Upper lobe of left lung (tissue), 6 donors: Measurements from ENCODE around the gene ADRA2C. TPM values are rescaled to one million over a fixed set of nuclear protein-coding genes. Genes with fewer than 3 reads are reported as not detected.

ENCODE experiments used
- ATAC-seq, 2 donors: fragments of 200-7000 bp; cut with Tn5 transposase; one replicate each; pipeline ENCODE4 v1.9.1; 2022; ENCODE audit warnings: mild to moderate bottlenecking in 2 of 2, moderate library complexity in 2 of 2; ENCODE audit not compliant: low FRiP score in 2 of 2
- DNase-seq, 2 donors: peaks; one replicate each; pipeline ENCODE4 v3.0.0-alpha.2; 2019 to 2020
- H3K27ac ChIP-seq, 4 donors: fragments of 200-600 bp; sonication (generic); one replicate each; pipeline ENCODE4 v1.5.1; 2016 to 2019
- H3K27me3 ChIP-seq, 4 donors: fragments of 200-600 bp; sonication (generic); one replicate each; pipeline ENCODE4 v1.5.1; 2017 to 2019
- H3K36me3 ChIP-seq, 4 donors: fragments of 200-600 bp; sonication (generic); one replicate each; pipeline ENCODE4 v1.5.1; 2016 to 2019
- H3K4me1 ChIP-seq, 4 donors: fragments of 200-600 bp; sonication (generic); one replicate each; pipeline ENCODE4 v1.5.1; 2018 to 2019
- H3K4me3 ChIP-seq, 4 donors: fragments of 200-600 bp; sonication (generic); one replicate each; pipeline ENCODE4 v1.5.1; 2017 to 2019; ENCODE audit warnings: mild to moderate bottlenecking in 2 of 4, moderate library complexity in 1 of 4
- H3K9me3 ChIP-seq, 4 donors: fragments of 200-600 bp; sonication (generic); one replicate each; pipeline ENCODE4 v1.5.1; 2018 to 2019
- CTCF ChIP-seq, 6 experiments: fragments of 450-650 bp in 4 of 6; fragments of 200-600 bp in 2 of 6; sonication (generic) in 2 of 6; IDR thresholded peaks; one replicate each; pipeline ENCODE4 v1.5.1; 2016 to 2019; ENCODE audit warnings: antibody characterized with exemption in 6 of 6
- EP300 ChIP-seq, 4 donors: sonication (generic); formaldehyde crosslinking; IDR thresholded peaks; one replicate each; pipeline ENCODE4 v1.5.1; 2017; ENCODE audit warnings: antibody characterized with exemption in 4 of 4, control low read depth in 2 of 4
- POLR2A ChIP-seq, 4 donors: fragments of 450-650 bp; IDR thresholded peaks; one replicate each; pipeline ENCODE4 v1.5.1; 2016 to 2017; ENCODE audit warnings: antibody characterized with exemption in 4 of 4, mild to moderate bottlenecking in 2 of 4
- POLR2AphosphoS5 ChIP-seq, 2 donors: sonication (generic); formaldehyde crosslinking; IDR thresholded peaks; one replicate each; pipeline ENCODE4 v1.5.1; 2017; ENCODE audit warnings: antibody characterized with exemption in 2 of 2
- WGBS, 2 donors: methylation state at CpG; one replicate each; pipeline ENCODE4 v1.1.5; 2017 to 2018; 5-methylcytosine and 5-hydroxymethylcytosine counted together
- total RNA-seq, 6 donors: library from RNA; depleted of rRNA in 4 of 6; stranded (reverse); fragments of >200 nt in 4 of 6; gene quantifications; one replicate each; pipeline versions ENCODE4 v1.1.0 to v1.2.1, GENCODE V29; 2016 to 2021
- donor health status: DM: no; HTN: no; CAD: no; lungs with moderate emphysema.
- donor health status: DM: no; HTN: yes; CAD: no; lungs with severe emphysema.

ADRA2C gene
- total RNA-seq, 6 donors from 2014 or later = 1.2 to 6.3 (median 2.2) TPM

GRCh38 chr4:3722446-3723231 is 43.5 kb upstream of the ADRA2C start:
- no peak for ATAC-seq
- no peak overlapping the region for H3K27ac ChIP-seq

GRCh38 chr4:3723232-3723642 is 42.9 kb upstream of the ADRA2C start:
- DNase-seq (no peak), ATAC-seq (no peak)
- TF ChIP-seq CTCF (IDR thresholded peaks at IDR 0.05) (no peak), EP300 (IDR thresholded peaks at IDR 0.05) (no peak), POLR2A (IDR thresholded peaks at IDR 0.05) (no peak), POLR2AphosphoS5 (IDR thresholded peaks at IDR 0.05) (no peak)
- Histone ChIP-seq H3K4me3 (no peak overlapping the region), H3K9me3 (peaks cover 0 to 12% (median 4%) of the 10 kb centered on the region in 4 donors), H3K36me3 (no peaks in the 10 kb centered on the region), H3K27ac (no peak overlapping the region), H3K4me1 (peaks cover 0 to 8% (median 0%) of the 10 kb centered on the region in 4 donors), H3K27me3 (peaks cover 0 to 28% (median 3%) of the 10 kb centered on the region in 4 donors)
- 63% methylated on average over 6 to 9 of the region's 9 CpGs for WGBS, 2 donors

More at GRCh38 chr4:3722446-3723231, 43.5 kb upstream of the ADRA2C start:
- TF ChIP-seq EP300 (IDR thresholded peaks at IDR 0.05) = no peak
- TF ChIP-seq POLR2A (IDR thresholded peaks at IDR 0.05) = no peak
- TF ChIP-seq POLR2AphosphoS5 (IDR thresholded peaks at IDR 0.05) = no peak
- no peak for TF ChIP-seq CTCF (IDR thresholded peaks at IDR 0.05)
- H3K4me1 ChIP-seq = peaks cover 0 to 8% (median 0%) of the 10 kb centered on the region in 4 donors
- H3K4me3 ChIP-seq = no peak overlapping the region
- no peak for DNase-seq
- H3K9me3 ChIP-seq = peaks cover 0 to 15% (median 7%) of the 10 kb centered on the region in 4 donors
- 85 to 90% methylated on average over 5 to 11 of the region's 11 CpGs for WGBS, 2 donors
- no peaks in the 10 kb centered on the region for H3K36me3 ChIP-seq
- H3K27me3 ChIP-seq = peaks cover 0 to 22% (median 3%) of the 10 kb centered on the region in 4 donors

DNA sequence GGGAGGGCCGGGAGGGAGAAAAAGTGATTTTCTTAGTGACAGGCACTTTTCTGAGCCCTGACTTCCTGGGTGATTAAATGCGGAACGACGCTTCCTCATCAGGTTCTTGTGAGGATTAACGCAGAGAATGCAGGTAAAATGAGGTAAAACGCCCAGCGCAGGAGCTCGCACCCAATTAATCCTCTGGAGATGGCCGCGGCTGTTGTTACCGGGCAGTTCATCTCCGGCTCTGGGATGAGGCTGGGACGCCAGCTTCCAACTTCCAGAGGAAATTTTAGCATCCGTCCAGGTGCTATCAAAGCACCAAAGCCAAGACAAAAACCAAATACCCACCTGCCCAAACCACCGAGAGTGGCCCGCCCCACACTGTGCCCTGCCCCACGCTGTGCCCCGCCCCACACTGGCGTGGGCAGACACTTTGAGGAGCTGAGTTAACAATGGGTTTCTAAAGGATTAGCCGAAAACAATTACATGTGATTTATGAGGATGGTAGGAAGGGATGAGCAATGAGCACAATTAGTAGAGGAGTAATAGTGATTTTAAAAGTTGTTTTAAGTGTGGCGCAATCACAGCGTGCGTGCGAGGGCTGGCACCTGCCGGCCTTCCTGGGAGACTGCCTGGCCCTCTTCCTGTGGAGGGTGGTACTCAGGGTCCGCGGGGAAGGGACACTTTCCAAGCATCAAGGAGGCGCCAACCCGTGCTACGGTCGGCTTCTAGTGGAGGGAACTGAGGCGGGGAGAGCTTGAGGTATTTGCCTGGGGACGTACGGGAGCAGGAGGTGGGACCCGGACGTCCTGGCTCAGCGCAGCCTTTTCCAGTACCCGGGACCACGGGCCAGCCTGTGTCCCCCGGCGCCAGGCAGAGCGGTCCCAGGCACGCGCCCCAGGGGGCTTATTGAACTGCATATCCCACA is 41.6 kb upstream of the ADRA2C start:
- DNase-seq (no peak), ATAC-seq (no peak)
- 14 to 17% methylated on average over 31 to 44 of the region's 44 CpGs for WGBS, 2 donors
- Histone ChIP-seq H3K4me3 (no peak overlapping the region), H3K9me3 (peaks cover 0 to 5% (median 0%) of the 10 kb centered on the region in 4 donors), H3K27ac (no peak overlapping the region), H3K27me3 (peaks cover 0 to 31% (median 3%) of the 10 kb centered on the region in 4 donors), H3K4me1 (peaks cover 0 to 8% (median 0%) of the 10 kb centered on the region in 4 donors), H3K36me3 (no peaks in the 10 kb centered on the region)
- TF ChIP-seq EP300 (IDR thresholded peaks at IDR 0.05) = no peak
- TF ChIP-seq CTCF (IDR thresholded peaks at IDR 0.05) = no peak
- no peak for TF ChIP-seq POLR2AphosphoS5 (IDR thresholded peaks at IDR 0.05)
- no peak for TF ChIP-seq POLR2A (IDR thresholded peaks at IDR 0.05)

- Histone ChIP-seq H3K36me3 (no peaks in the 10 kb centered on the region), H3K4me3 (no peak overlapping the region), H3K27ac (no peak overlapping the region), H3K4me1 (peaks cover 0 to 8% (median 0%) of the 10 kb centered on the region in 4 donors), H3K9me3 (peaks cover 0 to 5% (median 0%) of the 10 kb centered on the region in 4 donors), H3K27me3 (peaks cover 0 to 31% (median 3%) of the 10 kb centered on the region in 4 donors)
- DNase-seq = no peak
- 22 to 34% methylated on average over 6 to 8 of the region's 10 CpGs for WGBS, 2 donors
- TF ChIP-seq EP300 (IDR thresholded peaks at IDR 0.05) (no peak), POLR2A (IDR thresholded peaks at IDR 0.05) (no peak), POLR2AphosphoS5 (IDR thresholded peaks at IDR 0.05) (no peak), CTCF (IDR thresholded peaks at IDR 0.05) (no peak)
- no peak for ATAC-seq
Observed at GRCh38 chr4:3725936-3726870, 40.0 kb upstream of the ADRA2C start.
